OCI-LY1 (cell line): ENCODE data around the gene NOTCH2NLA.
"Not testable (repeated sequence)": the region's sequence is repeated elsewhere in the genome, so short reads cannot be mapped to it uniquely, and the experiment has no call there.

Experiments used
- EZH2 ChIP-seq: fragments of 200-600 bp; sonication (generic), shearing (Covaris generic); IDR thresholded peaks from 2 replicates; pipeline ENCODE4 v1.8.0; 2017; ENCODE audit warnings: borderline replicate concordance, mixed run types, mild to moderate bottlenecking, antibody characterized with exemption, low read length, moderate library complexity, mixed read lengths
- TF ChIP-seq, protein P1 (sequence below): fragments of 200-600 bp; sonication (generic), shearing (Covaris generic); IDR thresholded peaks from 2 replicates; pipeline ENCODE4 v1.5.1; 2017; ENCODE audit warnings: mild to moderate bottlenecking, antibody characterized with exemption, low read length, moderate library complexity, mixed read lengths

DNA sequence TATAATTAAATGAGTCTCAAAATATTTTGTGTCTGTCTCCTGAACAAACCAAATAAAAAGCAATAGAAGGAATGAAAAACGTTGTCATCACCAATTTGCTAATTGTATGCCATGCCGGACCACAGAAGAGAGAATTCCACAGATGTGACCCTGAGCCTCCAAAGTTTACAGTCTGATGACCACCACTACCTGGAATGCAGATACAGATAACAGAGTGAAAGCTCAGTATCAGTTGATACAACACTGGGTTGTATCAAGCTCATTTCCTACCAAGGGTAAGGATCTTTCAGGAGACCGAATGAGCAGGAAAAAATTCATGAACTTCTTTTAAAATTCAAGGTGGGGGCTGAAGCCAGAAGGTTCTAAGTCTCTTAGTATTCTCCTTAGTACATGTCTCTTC lies 43.9 kb upstream of the NOTCH2NLA start:
- TF ChIP-seq, protein P1, sequence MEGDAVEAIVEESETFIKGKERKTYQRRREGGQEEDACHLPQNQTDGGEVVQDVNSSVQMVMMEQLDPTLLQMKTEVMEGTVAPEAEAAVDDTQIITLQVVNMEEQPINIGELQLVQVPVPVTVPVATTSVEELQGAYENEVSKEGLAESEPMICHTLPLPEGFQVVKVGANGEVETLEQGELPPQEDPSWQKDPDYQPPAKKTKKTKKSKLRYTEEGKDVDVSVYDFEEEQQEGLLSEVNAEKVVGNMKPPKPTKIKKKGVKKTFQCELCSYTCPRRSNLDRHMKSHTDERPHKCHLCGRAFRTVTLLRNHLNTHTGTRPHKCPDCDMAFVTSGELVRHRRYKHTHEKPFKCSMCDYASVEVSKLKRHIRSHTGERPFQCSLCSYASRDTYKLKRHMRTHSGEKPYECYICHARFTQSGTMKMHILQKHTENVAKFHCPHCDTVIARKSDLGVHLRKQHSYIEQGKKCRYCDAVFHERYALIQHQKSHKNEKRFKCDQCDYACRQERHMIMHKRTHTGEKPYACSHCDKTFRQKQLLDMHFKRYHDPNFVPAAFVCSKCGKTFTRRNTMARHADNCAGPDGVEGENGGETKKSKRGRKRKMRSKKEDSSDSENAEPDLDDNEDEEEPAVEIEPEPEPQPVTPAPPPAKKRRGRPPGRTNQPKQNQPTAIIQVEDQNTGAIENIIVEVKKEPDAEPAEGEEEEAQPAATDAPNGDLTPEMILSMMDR = not testable (repeated sequence)
- not testable (repeated sequence) for TF ChIP-seq EZH2
